ENCODE data around the gene STH.

Gene STH

DNA sequence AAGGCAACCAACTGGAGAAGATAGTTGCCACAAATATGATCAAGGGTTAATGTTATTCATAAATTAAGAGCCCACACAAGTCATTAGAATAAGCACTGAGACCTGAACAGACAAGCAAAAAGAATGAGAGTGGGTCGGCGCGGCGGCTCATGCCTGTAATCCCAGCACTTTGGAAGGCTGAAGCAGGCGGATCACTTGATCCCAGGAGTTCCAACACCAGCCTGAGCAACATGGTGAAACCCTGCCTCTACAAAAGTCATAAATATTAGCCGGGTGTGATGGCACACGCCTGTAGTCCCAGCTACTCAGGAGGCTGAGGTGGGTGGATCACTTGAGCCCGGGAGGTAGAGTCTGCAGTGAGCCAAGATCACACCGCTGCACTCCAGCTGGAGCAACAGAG is 40.7 kb upstream of the STH start:
- no peaks in the 10 kb centered on the region for H3K36me3 ChIP-seq (ENCODE audit: low read depth)
- no peaks in the 10 kb centered on the region for H3K9me3 ChIP-seq (ENCODE audit: severe bottlenecking)
- TF ChIP-seq, protein P1, sequence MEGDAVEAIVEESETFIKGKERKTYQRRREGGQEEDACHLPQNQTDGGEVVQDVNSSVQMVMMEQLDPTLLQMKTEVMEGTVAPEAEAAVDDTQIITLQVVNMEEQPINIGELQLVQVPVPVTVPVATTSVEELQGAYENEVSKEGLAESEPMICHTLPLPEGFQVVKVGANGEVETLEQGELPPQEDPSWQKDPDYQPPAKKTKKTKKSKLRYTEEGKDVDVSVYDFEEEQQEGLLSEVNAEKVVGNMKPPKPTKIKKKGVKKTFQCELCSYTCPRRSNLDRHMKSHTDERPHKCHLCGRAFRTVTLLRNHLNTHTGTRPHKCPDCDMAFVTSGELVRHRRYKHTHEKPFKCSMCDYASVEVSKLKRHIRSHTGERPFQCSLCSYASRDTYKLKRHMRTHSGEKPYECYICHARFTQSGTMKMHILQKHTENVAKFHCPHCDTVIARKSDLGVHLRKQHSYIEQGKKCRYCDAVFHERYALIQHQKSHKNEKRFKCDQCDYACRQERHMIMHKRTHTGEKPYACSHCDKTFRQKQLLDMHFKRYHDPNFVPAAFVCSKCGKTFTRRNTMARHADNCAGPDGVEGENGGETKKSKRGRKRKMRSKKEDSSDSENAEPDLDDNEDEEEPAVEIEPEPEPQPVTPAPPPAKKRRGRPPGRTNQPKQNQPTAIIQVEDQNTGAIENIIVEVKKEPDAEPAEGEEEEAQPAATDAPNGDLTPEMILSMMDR (IDR thresholded peaks at IDR 0.05; ENCODE audit: poor library complexity, severe bottlenecking), result no peak
- H3K4me3 ChIP-seq (ENCODE audit: severe bottlenecking), result no peak overlapping the region
- H3K27ac ChIP-seq (ENCODE audit: poor library complexity, severe bottlenecking), result no peak overlapping the region
- ATAC-seq (ENCODE audit: low read depth) (no peak), DNase-seq (ENCODE audit: low spot score) (no peak)
- no peaks in the 10 kb centered on the region for H3K27me3 ChIP-seq (ENCODE audit: insufficient read depth, poor library complexity, severe bottlenecking)
- H3K4me1 ChIP-seq (ENCODE audit: insufficient read depth, poor library complexity, severe bottlenecking), result no peaks in the 10 kb centered on the region

DNA sequence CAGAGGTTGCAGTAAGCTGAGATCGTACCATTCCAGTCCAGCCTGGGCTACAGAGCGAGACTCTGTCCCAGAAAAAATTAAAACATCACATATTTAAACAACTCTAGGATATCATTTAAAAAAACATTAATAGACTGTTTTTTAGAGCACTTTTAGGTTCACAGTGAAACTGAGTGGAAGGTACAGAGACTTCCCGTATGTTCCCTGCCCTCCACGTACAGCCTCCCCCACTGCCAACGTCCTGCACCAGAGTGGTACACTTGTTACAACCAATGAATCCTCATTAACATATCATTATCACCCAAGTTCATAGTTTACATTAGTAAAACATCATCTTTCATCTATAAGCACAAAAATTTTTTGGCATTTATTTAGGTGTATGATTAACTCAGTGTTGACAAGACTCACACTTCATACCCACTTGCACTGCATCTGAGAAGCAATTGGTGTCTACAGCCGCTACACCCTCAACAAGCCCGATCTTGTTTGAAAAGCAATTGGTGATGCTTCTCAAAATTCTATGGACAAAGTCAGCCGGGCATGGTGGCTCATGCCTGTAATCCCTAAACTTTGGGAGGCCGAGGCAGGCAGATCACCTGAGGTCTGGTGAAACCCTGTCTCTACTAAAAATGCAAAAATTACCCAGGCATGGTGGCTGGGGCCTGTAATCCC is 39.9 kb upstream of the STH start:
- H3K4me1 ChIP-seq (ENCODE audit: insufficient read depth, poor library complexity, severe bottlenecking), result no peaks in the 10 kb centered on the region
- DNase-seq (ENCODE audit: low spot score) (no peak), ATAC-seq (ENCODE audit: low read depth) (no peak)
- no peaks in the 10 kb centered on the region for H3K36me3 ChIP-seq (ENCODE audit: low read depth)
- TF ChIP-seq, protein P1 (IDR thresholded peaks at IDR 0.05; ENCODE audit: poor library complexity, severe bottlenecking), result no peak
- no peaks in the 10 kb centered on the region for H3K9me3 ChIP-seq (ENCODE audit: severe bottlenecking)
- H3K4me3 ChIP-seq (ENCODE audit: severe bottlenecking), result no peak overlapping the region
- H3K27me3 ChIP-seq (ENCODE audit: insufficient read depth, poor library complexity, severe bottlenecking), result no peaks in the 10 kb centered on the region
- no peak overlapping the region for H3K27ac ChIP-seq (ENCODE audit: poor library complexity, severe bottlenecking)

DNA sequence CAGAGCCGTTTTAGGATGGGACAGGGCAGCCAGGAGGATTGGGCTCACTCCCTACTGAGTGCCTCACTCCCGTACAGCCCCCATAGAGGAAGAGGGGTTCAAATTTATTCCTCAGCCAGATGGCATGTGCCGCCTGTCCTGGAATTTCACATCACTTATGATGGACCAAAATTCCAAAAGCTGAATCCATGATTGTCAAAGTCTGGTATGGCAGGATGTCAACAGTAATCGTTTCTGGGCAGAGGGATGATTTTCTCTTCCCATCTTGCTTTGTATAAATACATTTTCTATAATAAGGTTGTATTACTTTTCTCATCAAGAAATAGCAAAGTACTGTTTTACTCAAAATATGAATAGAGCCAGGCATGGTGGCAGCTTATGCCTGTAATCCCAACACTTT is 38.7 kb upstream of the STH start:
- no peak for DNase-seq (ENCODE audit: low spot score)
- no peaks in the 10 kb centered on the region for H3K36me3 ChIP-seq (ENCODE audit: low read depth)
- H3K27me3 ChIP-seq (ENCODE audit: insufficient read depth, poor library complexity, severe bottlenecking), result peaks cover 4% of the 10 kb centered on the region
- no peaks in the 10 kb centered on the region for H3K9me3 ChIP-seq (ENCODE audit: severe bottlenecking)
- H3K4me3 ChIP-seq (ENCODE audit: severe bottlenecking), result no peak overlapping the region
- H3K4me1 ChIP-seq (ENCODE audit: insufficient read depth, poor library complexity, severe bottlenecking), result no peaks in the 10 kb centered on the region
- H3K27ac ChIP-seq (ENCODE audit: poor library complexity, severe bottlenecking), result no peak overlapping the region
- TF ChIP-seq, protein P1 (IDR thresholded peaks at IDR 0.05; ENCODE audit: poor library complexity, severe bottlenecking), result no peak
- ATAC-seq (ENCODE audit: low read depth), result no peak

DNA sequence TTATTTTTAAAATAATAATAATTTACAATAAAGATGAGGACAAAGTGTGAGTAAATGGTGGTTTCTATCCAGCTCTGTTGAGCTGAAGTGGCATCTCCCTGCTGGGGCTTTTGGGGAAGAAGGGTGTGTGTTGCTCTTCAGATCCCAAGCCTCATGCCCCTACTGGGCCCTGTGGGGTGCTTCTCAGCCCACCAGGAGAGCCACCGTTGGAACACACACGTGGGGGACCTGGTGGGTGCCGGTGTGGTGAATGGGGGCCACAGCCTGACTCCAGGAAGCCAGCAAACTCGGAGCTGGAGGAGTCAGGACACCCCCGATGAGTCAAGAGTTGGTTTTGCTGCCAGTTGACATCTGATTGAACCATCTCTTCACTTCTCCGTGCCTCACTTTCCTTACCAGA is 37.8 kb upstream of the STH start:
- DNase-seq (ENCODE audit: low spot score) (no peak), ATAC-seq (ENCODE audit: low read depth) (no peak)
- no peaks in the 10 kb centered on the region for H3K9me3 ChIP-seq (ENCODE audit: severe bottlenecking)
- no peak overlapping the region for H3K27ac ChIP-seq (ENCODE audit: poor library complexity, severe bottlenecking)
- no peaks in the 10 kb centered on the region for H3K4me1 ChIP-seq (ENCODE audit: insufficient read depth, poor library complexity, severe bottlenecking)
- H3K4me3 ChIP-seq (ENCODE audit: severe bottlenecking), result no peak overlapping the region
- H3K27me3 ChIP-seq (ENCODE audit: insufficient read depth, poor library complexity, severe bottlenecking), result peaks cover 13% of the 10 kb centered on the region
- H3K36me3 ChIP-seq (ENCODE audit: low read depth), result no peaks in the 10 kb centered on the region
- TF ChIP-seq, protein P1 (IDR thresholded peaks at IDR 0.05; ENCODE audit: poor library complexity, severe bottlenecking), result no peak

DNA sequence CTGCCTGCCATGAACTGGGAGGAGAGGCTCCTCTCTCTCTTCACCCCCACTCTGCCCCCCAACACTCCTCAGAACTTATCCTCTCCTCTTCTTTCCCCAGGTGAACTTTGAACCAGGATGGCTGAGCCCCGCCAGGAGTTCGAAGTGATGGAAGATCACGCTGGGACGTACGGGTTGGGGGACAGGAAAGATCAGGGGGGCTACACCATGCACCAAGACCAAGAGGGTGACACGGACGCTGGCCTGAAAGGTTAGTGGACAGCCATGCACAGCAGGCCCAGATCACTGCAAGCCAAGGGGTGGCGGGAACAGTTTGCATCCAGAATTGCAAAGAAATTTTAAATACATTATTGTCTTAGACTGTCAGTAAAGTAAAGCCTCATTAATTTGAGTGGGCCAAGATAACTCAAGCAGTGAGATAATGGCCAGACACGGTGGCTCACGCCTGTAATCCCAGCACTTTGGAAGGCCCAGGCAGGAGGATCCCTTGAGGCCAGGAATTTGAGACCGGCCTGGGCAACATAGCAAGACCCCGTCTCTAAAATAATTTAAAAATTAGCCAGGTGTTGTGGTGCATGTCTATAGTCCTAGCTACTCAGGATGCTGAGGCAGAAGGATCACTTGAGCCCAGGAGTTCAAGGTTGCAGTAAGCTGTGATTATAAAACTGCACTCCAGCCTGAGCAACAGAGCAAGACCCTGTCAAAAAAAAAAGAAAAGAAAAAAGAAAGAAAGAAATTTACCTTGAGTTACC is 36.7 kb upstream of the STH start:
- no peak overlapping the region for H3K4me3 ChIP-seq (ENCODE audit: severe bottlenecking)
- peaks cover 25% of the 10 kb centered on the region for H3K27me3 ChIP-seq (ENCODE audit: insufficient read depth, poor library complexity, severe bottlenecking)
- H3K9me3 ChIP-seq (ENCODE audit: severe bottlenecking), result no peaks in the 10 kb centered on the region
- TF ChIP-seq, protein P1 (IDR thresholded peaks at IDR 0.05; ENCODE audit: poor library complexity, severe bottlenecking), result no peak
- ATAC-seq (ENCODE audit: low read depth) (no peak), DNase-seq (ENCODE audit: low spot score) (no peak)
- H3K27ac ChIP-seq (ENCODE audit: poor library complexity, severe bottlenecking), result no peak overlapping the region
- H3K4me1 ChIP-seq (ENCODE audit: insufficient read depth, poor library complexity, severe bottlenecking), result no peaks in the 10 kb centered on the region
- H3K36me3 ChIP-seq (ENCODE audit: low read depth), result no peaks in the 10 kb centered on the region

All from RWPE2 (cell line).